Smooth muscle cell (in vitro differentiated cells): ENCODE measurements around the gene LCN15. TPM values are rescaled to one million over a fixed set of nuclear protein-coding genes. Genes with fewer than 3 reads are reported as not detected.
"Not testable (repeated sequence)": the region's sequence is repeated elsewhere in the genome, so short reads cannot be mapped to it uniquely, and the experiment has no call there.

Experiments
- DNase-seq: peaks from one replicate; lab custom pipeline; 2025; ENCODE audit not compliant: unreplicated experiment; lab: John Stamatoyannopoulos, UW
- H2AFZ ChIP-seq: fragments of 200-600 bp; sonication (generic); 2 replicates; pipeline ENCODE4 v1.6.0; 2016; ENCODE audit warnings: antibody characterized with exemption, low read depth, mild to moderate bottlenecking
- H3F3A ChIP-seq: fragments of 200-600 bp; sonication (generic); 2 replicates; pipeline ENCODE4 v1.6.0; 2017; ENCODE audit warnings: antibody characterized with exemption, low read depth
- H3K27ac ChIP-seq: fragments of 200-600 bp; sonication (generic); 2 replicates; pipeline ENCODE4 v1.5.1; 2016; ENCODE audit warnings: low read depth, mild to moderate bottlenecking
- H3K27me3 ChIP-seq: fragments of 200-600 bp; sonication (generic); 2 replicates; pipeline ENCODE4 v1.6.1; 2016; ENCODE audit warnings: low read depth, mild to moderate bottlenecking
- H3K36me3 ChIP-seq: fragments of 200-600 bp; sonication (generic); 2 replicates; pipeline ENCODE4 v1.5.1; 2016; ENCODE audit warnings: low read depth
- H3K4me1 ChIP-seq: fragments of 200-600 bp; sonication (generic); 2 replicates; pipeline ENCODE4 v1.5.1; 2016; ENCODE audit warnings: low read depth
- H3K4me2 ChIP-seq: fragments of 200-600 bp; sonication (generic); 2 replicates; pipeline ENCODE4 v1.6.0; 2016; ENCODE audit warnings: mild to moderate bottlenecking
- H3K4me3 ChIP-seq: fragments of 200-600 bp; sonication (generic); 2 replicates; pipeline ENCODE4 v1.5.1; 2016; ENCODE audit warnings: mild to moderate bottlenecking
- H3K79me2 ChIP-seq: fragments of 200-600 bp; sonication (generic); 2 replicates; pipeline ENCODE4 v1.6.0; 2016; ENCODE audit warnings: low read depth, mild to moderate bottlenecking
- H3K9ac ChIP-seq: fragments of 200-600 bp; sonication (generic); 2 replicates; pipeline ENCODE4 v1.6.0; 2016; ENCODE audit warnings: low read depth
- H3K9me3 ChIP-seq: fragments of 200-600 bp; sonication (generic); replicated peaks from 2 replicates; pipeline ENCODE4 v1.5.1; 2016; ENCODE audit warnings: low read depth
- H4K20me1 ChIP-seq: fragments of 200-600 bp; sonication (generic); 2 replicates; pipeline ENCODE4 v1.6.0; 2016; ENCODE audit warnings: low read depth
- CTCF ChIP-seq: fragments of 200-600 bp; sonication (generic); IDR thresholded peaks from 2 replicates; pipeline ENCODE4 v1.5.1; 2017; ENCODE audit warnings: borderline replicate concordance, mild to moderate bottlenecking, antibody characterized with exemption; ENCODE audit not compliant: insufficient read depth, poor library complexity, severe bottlenecking
- WGBS: methylation state at CpG from one replicate; pipeline ENCODE4 v1.1.7; 2016; ENCODE audit warnings: low lambda C conversion rate; 5-methylcytosine and 5-hydroxymethylcytosine counted together
- polyA plus RNA-seq: library from polyadenylated mRNA; unstranded; fragments of >200 nt; fragmentation: Nextera tagmentation; extraction: Ambion mirVana; gene quantifications from 2 replicates; pipeline ENCODE4 v1.2.1, GENCODE V29; 2016
- total RNA-seq: library from RNA; depleted of rRNA; stranded (reverse); fragments of >200 nt; gene quantifications from 2 replicates; pipeline ENCODE4 v1.2.3, GENCODE V29; 2014

Gene LCN15
- total and polyA plus RNA-seq, 2 experiments from 2014 or later, result not detected

GRCh38 chr9:136760834-136761544 is 3.3 kb downstream of the LCN15 start:
- TF ChIP-seq CTCF, result peak; percentile 44
- not testable (repeated sequence) for DNase-seq

GRCh38 chr9:136760424-136760823 is 3.9 kb downstream of the LCN15 start:
- H3K27ac ChIP-seq, result no peak overlapping the region
- no peak overlapping the region for H3K4me2 ChIP-seq
- no peak for TF ChIP-seq CTCF
- no peak overlapping the region for H2AFZ ChIP-seq
- H3K27me3 ChIP-seq, result no peaks in the 10 kb centered on the region
- 86% methylated on average over 25 of the region's 25 CpGs for WGBS
- H3K9ac ChIP-seq, result no peak overlapping the region
- no peaks in the 10 kb centered on the region for H3K79me2 ChIP-seq
- no peak for DNase-seq
- no peaks in the 10 kb centered on the region for H3K36me3 ChIP-seq
- H3K4me3 ChIP-seq, result no peak overlapping the region
- H3K4me1 ChIP-seq, result peaks cover 3% of the 10 kb centered on the region
- no peaks in the 10 kb centered on the region for H3F3A ChIP-seq
- H4K20me1 ChIP-seq, result no peaks in the 10 kb centered on the region
- no peaks in the 10 kb centered on the region for H3K9me3 ChIP-seq

More at GRCh38 chr9:136760834-136761544, 3.3 kb downstream of the LCN15 start:
- WGBS, result 57% methylated on average over 22 of the region's 22 CpGs
- H3K36me3 ChIP-seq, H2AFZ ChIP-seq, H3K9me3 ChIP-seq, H3F3A ChIP-seq, H3K27me3 ChIP-seq, H3K4me3 ChIP-seq, H3K27ac ChIP-seq, H3K9ac ChIP-seq, H3K4me2 ChIP-seq, H4K20me1 ChIP-seq, H3K4me1 ChIP-seq, H3K79me2 ChIP-seq: not testable (repeated sequence)

- H3K4me1 ChIP-seq, result peaks cover 3% of the 10 kb centered on the region
- H3K4me3 ChIP-seq, result no peak overlapping the region
- TF ChIP-seq CTCF, result no peak
- no peaks in the 10 kb centered on the region for H3K79me2 ChIP-seq
- H3K9ac ChIP-seq, result no peak overlapping the region
- no peaks in the 10 kb centered on the region for H4K20me1 ChIP-seq
- H3K36me3 ChIP-seq, result no peaks in the 10 kb centered on the region
- no peak overlapping the region for H3K27ac ChIP-seq
- H3F3A ChIP-seq, result no peaks in the 10 kb centered on the region
- no peak overlapping the region for H2AFZ ChIP-seq
- 94% methylated on average over 24 of the region's 27 CpGs for WGBS
- H3K27me3 ChIP-seq, result no peaks in the 10 kb centered on the region
- DNase-seq, result no peak
- H3K4me2 ChIP-seq, result no peak overlapping the region
- H3K9me3 ChIP-seq, result no peaks in the 10 kb centered on the region
Measured at GRCh38 chr9:136759436-136760325, 4.6 kb downstream of the LCN15 start.
